ENCODE data around the gene OXCT1.
"Not testable (repeated sequence)": the region's sequence is repeated elsewhere in the genome, so short reads cannot be mapped to it uniquely, and the experiment has no call there.

Gene OXCT1

GRCh38 chr5:41822036-41822435 lies 48.2 kb downstream of the OXCT1 start:
- no peaks in the 10 kb centered on the region for H3K9me3 ChIP-seq (ENCODE audit: insufficient read depth, low read depth, low read length)

GRCh38 chr5:41821051-41821450 lies 49.2 kb downstream of the OXCT1 start:
- H3K27ac ChIP-seq (ENCODE audit: low read depth, low read length): no peak overlapping the region
- no peaks in the 10 kb centered on the region for H3K36me3 ChIP-seq (ENCODE audit: insufficient read depth, low read length)
- H3K4me1 ChIP-seq (ENCODE audit: insufficient read depth, low read length): no peaks in the 10 kb centered on the region
- H3K9ac ChIP-seq (ENCODE audit: low read depth, low read length): no peak overlapping the region
- no peaks in the 10 kb centered on the region for H3K9me3 ChIP-seq (ENCODE audit: insufficient read depth, low read depth, low read length)
- H3K4me3 ChIP-seq (ENCODE audit: low read length): no peak overlapping the region
- no peaks in the 10 kb centered on the region for H3K27me3 ChIP-seq (ENCODE audit: insufficient read depth, low read length)

More at GRCh38 chr5:41822036-41822435, 48.2 kb downstream of the OXCT1 start:
- Histone ChIP-seq H3K9ac (ENCODE audit: low read depth, low read length) (no peak overlapping the region), H3K4me3 (ENCODE audit: low read length) (no peak overlapping the region), H3K27ac (ENCODE audit: low read depth, low read length) (no peak overlapping the region), H3K4me1 (ENCODE audit: insufficient read depth, low read length) (no peaks in the 10 kb centered on the region), H3K36me3 (ENCODE audit: insufficient read depth, low read length) (no peaks in the 10 kb centered on the region), H3K27me3 (ENCODE audit: insufficient read depth, low read length) (no peaks in the 10 kb centered on the region)
- 79% methylated on average over 2 of the region's 3 CpGs for WGBS

- WGBS: no CpG with 5 or more reads among the region's 2 CpGs
- Histone ChIP-seq H3K27me3 (ENCODE audit: insufficient read depth, low read length) (no peaks in the 10 kb centered on the region), H3K9ac (ENCODE audit: low read depth, low read length) (no peak overlapping the region), H3K9me3 (ENCODE audit: insufficient read depth, low read depth, low read length) (no peaks in the 10 kb centered on the region), H3K4me3 (ENCODE audit: low read length) (no peak overlapping the region), H3K4me1 (ENCODE audit: insufficient read depth, low read length) (no peaks in the 10 kb centered on the region), H3K36me3 (ENCODE audit: insufficient read depth, low read length) (no peaks in the 10 kb centered on the region), H3K27ac (ENCODE audit: low read depth, low read length) (no peak overlapping the region)
These were observed 50.1 kb downstream of the OXCT1 start for GRCh38 chr5:41820150-41820549.

DNA sequence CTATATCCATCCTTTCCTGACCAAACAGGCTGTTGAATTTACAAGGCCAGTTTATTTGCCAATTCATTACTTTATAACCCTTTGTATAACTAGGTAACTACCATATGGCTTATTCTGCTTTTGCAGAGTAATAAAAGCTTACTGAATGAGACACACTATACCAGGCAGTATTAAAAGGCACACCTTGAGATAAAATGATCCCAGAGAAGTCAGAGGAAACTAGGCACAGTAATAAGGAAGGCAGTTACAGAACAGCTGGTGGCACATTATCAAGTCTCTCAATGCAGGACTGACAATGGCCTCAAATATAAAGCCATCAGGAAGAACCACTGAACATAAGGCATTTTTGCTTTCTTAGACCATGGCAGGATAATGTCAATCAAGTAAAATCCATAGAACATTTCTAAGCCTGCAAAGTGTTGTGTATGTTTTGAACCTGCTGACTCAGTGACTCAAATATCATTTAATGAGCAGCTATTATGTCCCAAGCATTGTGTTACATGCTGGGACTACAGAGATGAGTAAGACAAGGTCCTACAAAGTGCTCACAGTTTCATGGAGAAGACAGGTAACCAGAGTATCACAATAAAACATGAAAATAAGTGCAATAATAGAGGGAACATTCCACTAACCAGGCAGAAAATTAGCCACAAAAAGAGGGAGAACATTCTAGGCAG lies 52.5 kb downstream of the OXCT1 start:
- H3K4me3 ChIP-seq (ENCODE audit: low read length): no peak overlapping the region
- H3K9me3 ChIP-seq (ENCODE audit: insufficient read depth, low read depth, low read length): no peaks in the 10 kb centered on the region
- no peaks in the 10 kb centered on the region for H3K4me1 ChIP-seq (ENCODE audit: insufficient read depth, low read length)
- no peaks in the 10 kb centered on the region for H3K27me3 ChIP-seq (ENCODE audit: insufficient read depth, low read length)
- no peak overlapping the region for H3K9ac ChIP-seq (ENCODE audit: low read depth, low read length)
- H3K36me3 ChIP-seq (ENCODE audit: insufficient read depth, low read length): no peaks in the 10 kb centered on the region
- no peak overlapping the region for H3K27ac ChIP-seq (ENCODE audit: low read depth, low read length)

DNA sequence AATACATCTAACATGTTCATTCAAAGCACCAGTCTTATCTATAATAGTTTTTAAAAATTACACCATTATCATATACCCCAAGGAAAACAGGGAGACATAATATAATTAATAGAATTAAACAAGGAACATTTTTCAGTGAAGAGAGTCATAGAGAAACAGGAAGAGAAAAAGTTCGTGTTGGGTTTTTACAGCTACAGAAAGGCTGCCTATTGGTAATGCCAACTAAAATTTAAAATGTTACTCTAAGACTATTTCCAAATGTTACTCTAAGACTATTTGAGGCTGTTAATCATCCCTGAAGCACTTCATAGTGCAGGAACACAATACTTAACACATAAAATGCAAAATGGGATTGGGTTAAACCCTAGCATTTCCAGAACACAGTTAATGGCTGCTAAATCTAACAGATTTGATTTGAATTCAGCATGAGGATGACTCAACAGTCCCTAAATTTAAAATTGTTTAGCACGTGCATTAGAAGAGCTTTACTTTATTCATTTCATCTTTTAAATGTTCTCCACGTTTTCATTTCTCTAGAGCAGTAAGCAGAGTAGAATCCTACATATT lies 54.5 kb downstream of the OXCT1 start:
- Histone ChIP-seq H3K27ac (ENCODE audit: low read depth, low read length) (no peak overlapping the region), H3K9me3 (ENCODE audit: insufficient read depth, low read depth, low read length) (no peaks in the 10 kb centered on the region), H3K4me3 (ENCODE audit: low read length) (no peak overlapping the region), H3K9ac (ENCODE audit: low read depth, low read length) (no peak overlapping the region), H3K27me3 (ENCODE audit: insufficient read depth, low read length) (no peaks in the 10 kb centered on the region), H3K36me3 (ENCODE audit: insufficient read depth, low read length) (no peaks in the 10 kb centered on the region), H3K4me1 (ENCODE audit: insufficient read depth, low read length) (no peaks in the 10 kb centered on the region)
- 76% methylated on average over 2 of the region's 3 CpGs for WGBS

DNA sequence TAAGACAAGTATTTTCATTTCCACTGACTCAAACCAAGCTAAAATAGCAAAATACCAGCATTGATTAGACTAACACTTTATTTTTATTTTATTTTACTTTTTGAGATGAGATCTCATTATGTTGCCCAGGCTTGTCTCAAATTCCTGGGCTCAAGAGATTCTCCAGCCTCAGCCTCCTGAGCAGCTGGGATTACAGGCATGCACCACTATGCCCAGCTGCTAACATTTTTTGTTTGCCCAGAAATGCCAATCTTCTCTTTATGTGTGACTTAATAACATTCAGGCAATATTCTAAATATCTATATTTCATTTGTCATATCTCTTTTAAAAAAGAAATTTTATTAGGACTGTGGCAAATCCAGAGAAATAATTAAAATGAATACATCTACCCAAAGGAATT lies 55.0 kb downstream of the OXCT1 start:
- Histone ChIP-seq H3K36me3 (ENCODE audit: insufficient read depth, low read length) (no peaks in the 10 kb centered on the region), H3K27me3 (ENCODE audit: insufficient read depth, low read length) (no peaks in the 10 kb centered on the region), H3K4me3 (ENCODE audit: low read length) (no peak overlapping the region), H3K9me3 (ENCODE audit: insufficient read depth, low read depth, low read length) (no peaks in the 10 kb centered on the region), H3K27ac (ENCODE audit: low read depth, low read length) (no peak overlapping the region), H3K4me1 (ENCODE audit: insufficient read depth, low read length) (no peaks in the 10 kb centered on the region; the same call in 1 of the 2 replicates), H3K9ac (ENCODE audit: low read depth, low read length) (no peak overlapping the region)

GRCh38 chr5:41814306-41814705 lies 55.9 kb downstream of the OXCT1 start:
- not testable (repeated sequence) for H3K4me1 ChIP-seq (ENCODE audit: insufficient read depth, low read length); H3K9ac ChIP-seq (ENCODE audit: low read depth, low read length); H3K27ac ChIP-seq (ENCODE audit: low read depth, low read length); H3K36me3 ChIP-seq (ENCODE audit: insufficient read depth, low read length); H3K9me3 ChIP-seq (ENCODE audit: insufficient read depth, low read depth, low read length); H3K27me3 ChIP-seq (ENCODE audit: insufficient read depth, low read length); H3K4me3 ChIP-seq (ENCODE audit: low read length)
- WGBS: 79% methylated on average over 2 of the region's 4 CpGs

GRCh38 chr5:41812156-41812555 lies 58.1 kb downstream of the OXCT1 start:
- WGBS: 99% methylated on average over 4 of the region's 4 CpGs
- Histone ChIP-seq H3K27ac (ENCODE audit: low read depth, low read length) (no peak overlapping the region), H3K9me3 (ENCODE audit: insufficient read depth, low read depth, low read length) (no peaks in the 10 kb centered on the region), H3K4me3 (ENCODE audit: low read length) (no peak overlapping the region), H3K4me1 (ENCODE audit: insufficient read depth, low read length) (no peaks in the 10 kb centered on the region; the same call in 1 of the 2 replicates), H3K27me3 (ENCODE audit: insufficient read depth, low read length) (no peaks in the 10 kb centered on the region), H3K36me3 (ENCODE audit: insufficient read depth, low read length) (no peaks in the 10 kb centered on the region), H3K9ac (ENCODE audit: low read depth, low read length) (no peak overlapping the region)

DNA sequence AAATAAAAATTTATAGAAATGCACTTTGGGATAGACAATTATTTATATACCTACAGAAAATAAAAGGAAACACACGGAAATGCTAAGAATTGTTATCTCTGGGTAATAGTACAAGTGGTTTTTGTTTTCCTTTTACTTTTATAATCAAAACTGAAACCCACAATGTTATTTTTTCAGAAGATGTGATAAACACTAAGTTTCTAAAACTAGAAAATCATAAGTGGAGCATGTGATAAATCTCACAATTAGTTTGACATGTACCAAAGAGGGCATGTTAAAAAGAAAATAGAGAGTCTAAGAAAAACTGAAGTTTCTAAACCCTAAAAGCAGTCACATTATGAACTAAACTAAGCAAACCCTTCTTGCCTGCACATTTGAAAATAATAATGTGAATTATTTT lies 61.1 kb downstream of the OXCT1 start:
- H3K4me1 ChIP-seq (ENCODE audit: insufficient read depth, low read length): no peaks in the 10 kb centered on the region; the same call in 1 of the 2 replicates
- WGBS: no CpG with 5 or more reads among the region's 1 CpG

DNA sequence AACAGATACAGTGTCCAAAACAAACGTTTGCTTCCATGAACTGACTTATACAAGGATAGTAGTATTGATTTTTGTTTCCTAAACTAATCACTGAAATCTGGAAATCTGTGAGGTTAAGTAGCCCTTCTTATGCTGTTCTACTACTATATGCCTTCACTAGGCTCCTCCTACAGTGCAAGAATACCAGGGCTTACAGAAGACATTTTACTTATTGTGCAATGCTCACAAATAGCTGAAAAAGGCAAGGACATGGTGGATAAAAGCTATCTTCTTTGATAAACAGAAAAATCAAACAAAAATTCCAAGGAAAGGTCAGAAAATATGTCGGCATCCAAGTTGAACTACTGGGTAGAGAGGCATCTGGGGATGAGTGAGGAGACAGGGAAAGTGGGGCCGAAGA lies 61.9 kb downstream of the OXCT1 start:
- Histone ChIP-seq H3K9me3 (ENCODE audit: insufficient read depth, low read depth, low read length) (no peaks in the 10 kb centered on the region), H3K9ac (ENCODE audit: low read depth, low read length) (no peak overlapping the region), H3K27ac (ENCODE audit: low read depth, low read length) (no peak overlapping the region), H3K27me3 (ENCODE audit: insufficient read depth, low read length) (no peaks in the 10 kb centered on the region), H3K4me1 (ENCODE audit: insufficient read depth, low read length) (no peaks in the 10 kb centered on the region; the same call in 1 of the 2 replicates), H3K4me3 (ENCODE audit: low read length) (no peak overlapping the region), H3K36me3 (ENCODE audit: insufficient read depth, low read length) (0 out of 2 replicates have a peak, but pooled peaks cover 13% of the 10 kb centered on the region)
- WGBS: 92% methylated on average over 3 of the region's 3 CpGs

More for the DNA sequence above, 61.1 kb downstream of the OXCT1 start:
- Histone ChIP-seq H3K9ac (ENCODE audit: low read depth, low read length) (no peak overlapping the region), H3K27ac (ENCODE audit: low read depth, low read length) (no peak overlapping the region), H3K9me3 (ENCODE audit: insufficient read depth, low read depth, low read length) (no peaks in the 10 kb centered on the region), H3K27me3 (ENCODE audit: insufficient read depth, low read length) (no peaks in the 10 kb centered on the region), H3K4me3 (ENCODE audit: low read length) (no peak overlapping the region), H3K36me3 (ENCODE audit: insufficient read depth, low read length) (0 out of 2 replicates have a peak, but pooled peaks cover 13% of the 10 kb centered on the region)

DNA sequence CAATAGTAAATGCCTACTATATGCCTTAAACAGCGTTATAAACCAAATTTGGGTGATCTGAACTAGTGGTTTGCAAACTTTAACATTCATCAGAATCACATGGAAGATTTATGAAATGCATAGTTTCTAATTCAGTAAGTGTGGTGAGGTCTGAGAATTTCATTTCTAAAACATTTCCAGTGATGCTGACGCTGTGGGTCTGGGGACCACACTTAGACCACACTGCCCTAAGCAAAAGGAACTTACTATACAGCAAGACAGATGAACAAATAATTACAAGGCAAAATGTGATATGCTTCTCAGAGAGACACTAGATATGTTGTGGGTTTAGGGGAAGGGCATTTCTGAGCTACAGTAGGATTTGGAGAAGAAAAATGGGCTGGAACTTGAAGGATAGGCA lies 72.6 kb downstream of the OXCT1 start:
- Histone ChIP-seq H3K36me3 (ENCODE audit: insufficient read depth, low read length) (peaks cover 13% of the 10 kb centered on the region), H3K27ac (ENCODE audit: low read depth, low read length) (no peak overlapping the region)
- WGBS: 100% methylated on average over 2 of the region's 2 CpGs

DNA sequence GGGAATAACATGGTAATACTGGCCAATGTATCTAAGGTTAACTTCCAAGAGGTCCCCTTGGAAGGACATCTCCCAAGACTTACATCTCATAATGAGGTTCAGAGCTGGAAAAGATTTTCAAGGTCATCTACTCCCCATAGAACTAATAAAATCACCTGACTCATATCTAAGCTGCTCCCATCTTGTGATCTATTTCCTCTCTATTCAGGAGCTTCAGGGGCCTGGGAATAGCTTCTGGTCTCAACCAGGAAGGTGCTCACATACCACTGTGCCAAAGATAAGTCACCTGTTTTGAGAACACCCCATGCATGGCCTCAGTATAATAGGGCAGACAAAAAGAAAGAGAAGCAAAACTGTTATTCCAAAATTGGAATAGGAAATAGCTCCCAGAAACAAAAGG lies 74.2 kb downstream of the OXCT1 start:
- Histone ChIP-seq H3K36me3 (ENCODE audit: insufficient read depth, low read length) (peaks cover 13% of the 10 kb centered on the region), H3K27me3 (ENCODE audit: insufficient read depth, low read length) (no peaks in the 10 kb centered on the region), H3K4me3 (ENCODE audit: low read length) (no peak overlapping the region), H3K4me1 (ENCODE audit: insufficient read depth, low read length) (peaks cover 19% of the 10 kb centered on the region), H3K9ac (ENCODE audit: low read depth, low read length) (no peak overlapping the region), H3K27ac (ENCODE audit: low read depth, low read length) (no peak overlapping the region), H3K9me3 (ENCODE audit: insufficient read depth, low read depth, low read length) (no peaks in the 10 kb centered on the region)

More for the DNA sequence above, 72.6 kb downstream of the OXCT1 start:
- Histone ChIP-seq H3K4me1 (ENCODE audit: insufficient read depth, low read length) (peaks cover 19% of the 10 kb centered on the region), H3K27me3 (ENCODE audit: insufficient read depth, low read length) (no peaks in the 10 kb centered on the region), H3K4me3 (ENCODE audit: low read length) (no peak overlapping the region), H3K9ac (ENCODE audit: low read depth, low read length) (no peak overlapping the region), H3K9me3 (ENCODE audit: insufficient read depth, low read depth, low read length) (no peaks in the 10 kb centered on the region)

Data from HUES64 (cell line).